GM21786 (cell line): ENCODE data around the gene R3HDM2.
"Not testable (repeated sequence)": the region's sequence is repeated elsewhere in the genome, so short reads cannot be mapped to it uniquely, and the experiment has no call there.

Experiments
- ATAC-seq: cut with Tn5 transposase; IDR thresholded peaks from one replicate; pipeline ENCODE4 v1.9.1; 2021; ENCODE audit not compliant: unreplicated experiment

Gene R3HDM2

DNA sequence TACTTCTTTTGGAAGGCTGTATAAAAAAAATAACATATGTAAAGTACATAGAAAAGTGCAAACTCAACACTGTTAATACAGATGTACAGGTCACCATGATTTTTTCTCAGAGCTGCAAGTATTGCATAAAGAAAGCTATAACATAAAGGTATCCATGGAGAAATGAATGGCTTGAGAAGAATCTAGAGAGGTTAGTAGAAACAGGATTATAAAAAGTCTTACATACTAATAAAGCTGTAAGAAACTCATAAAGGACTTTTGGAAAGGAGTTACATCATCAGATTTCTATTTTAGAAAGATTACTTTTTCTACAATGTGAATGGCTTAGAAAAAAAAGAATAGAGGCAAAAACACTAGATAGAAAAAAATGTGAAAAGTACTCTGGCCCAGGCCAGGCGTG is 46.4 kb downstream of the R3HDM2 start:
- no peak for ATAC-seq

DNA sequence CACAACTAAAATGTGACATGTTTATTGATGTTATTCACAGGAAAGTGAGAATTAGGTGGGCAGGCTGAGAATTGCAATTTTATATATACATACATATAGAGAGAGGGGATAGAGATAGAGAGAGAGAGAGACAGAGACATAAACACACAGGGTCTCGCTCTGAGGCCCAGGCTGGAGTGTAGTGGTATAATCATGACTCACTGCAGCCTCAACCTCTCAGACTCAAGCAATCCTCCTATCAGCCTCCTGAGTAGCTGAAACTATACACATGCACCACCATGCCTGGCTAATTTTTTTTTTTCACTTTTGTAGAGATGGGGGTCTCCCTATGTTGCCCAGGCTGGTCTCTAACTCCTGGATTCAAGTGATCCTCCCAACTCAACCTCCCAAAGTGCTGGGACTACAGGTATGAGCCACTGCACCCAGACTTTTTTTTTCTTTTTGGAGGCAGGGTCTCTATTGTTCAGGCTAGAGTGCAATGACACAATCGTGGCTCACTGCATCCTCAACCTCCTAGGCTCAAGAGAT is 49.1 kb downstream of the R3HDM2 start:
- ATAC-seq = no peak

DNA sequence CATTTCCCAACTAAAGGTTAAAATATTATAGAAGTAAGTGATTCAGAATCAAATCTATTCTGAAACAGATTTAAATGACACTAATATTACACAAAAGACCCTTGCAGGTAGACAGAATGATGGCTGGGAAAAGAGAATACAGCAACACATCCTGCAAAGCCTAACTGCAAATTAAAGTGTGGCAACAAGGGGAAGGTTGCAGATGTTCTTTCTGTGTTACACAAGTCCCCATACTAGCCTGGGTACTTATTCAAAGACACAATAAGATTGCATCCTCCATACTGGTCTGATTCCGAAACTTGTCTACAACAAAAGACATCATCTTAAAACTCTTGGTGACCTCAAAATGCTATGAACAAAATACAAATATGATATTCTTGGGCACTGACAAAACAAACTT is 50.5 kb downstream of the R3HDM2 start:
- ATAC-seq = no peak

DNA sequence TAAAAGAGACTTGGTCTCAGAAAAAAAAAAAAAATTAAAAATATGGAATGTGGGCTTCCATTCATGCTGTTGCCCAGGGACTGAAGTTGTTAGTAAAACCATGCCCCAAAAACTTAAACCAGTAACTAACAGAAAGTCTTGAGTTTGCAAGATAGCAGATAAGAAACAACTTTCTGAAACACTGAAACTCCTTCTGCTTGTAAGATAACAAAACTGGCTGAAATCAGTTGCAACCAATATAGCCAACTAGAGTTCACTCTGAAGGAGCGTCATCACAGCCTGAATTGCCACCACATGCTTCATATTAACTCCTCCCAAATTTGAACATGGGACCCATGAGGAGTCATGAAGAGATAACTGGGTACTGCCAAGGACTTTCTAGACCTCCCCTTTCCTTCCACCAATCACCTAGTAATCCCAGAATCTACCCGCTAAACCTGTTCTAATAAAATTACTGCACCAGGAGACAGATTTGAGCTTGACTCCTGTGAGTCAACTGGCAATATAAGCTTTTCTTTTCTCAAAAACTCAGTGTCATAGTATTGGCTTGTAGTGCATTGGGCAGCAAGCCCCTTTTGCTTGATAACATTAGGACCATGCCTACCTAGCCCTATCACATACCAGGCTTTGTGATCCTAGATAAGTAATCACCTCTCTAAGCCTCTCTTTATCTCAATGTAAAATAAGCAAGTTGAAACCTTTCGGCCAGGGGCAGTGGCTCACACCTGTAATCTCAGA is 53.6 kb downstream of the R3HDM2 start:
- ATAC-seq = no peak

DNA sequence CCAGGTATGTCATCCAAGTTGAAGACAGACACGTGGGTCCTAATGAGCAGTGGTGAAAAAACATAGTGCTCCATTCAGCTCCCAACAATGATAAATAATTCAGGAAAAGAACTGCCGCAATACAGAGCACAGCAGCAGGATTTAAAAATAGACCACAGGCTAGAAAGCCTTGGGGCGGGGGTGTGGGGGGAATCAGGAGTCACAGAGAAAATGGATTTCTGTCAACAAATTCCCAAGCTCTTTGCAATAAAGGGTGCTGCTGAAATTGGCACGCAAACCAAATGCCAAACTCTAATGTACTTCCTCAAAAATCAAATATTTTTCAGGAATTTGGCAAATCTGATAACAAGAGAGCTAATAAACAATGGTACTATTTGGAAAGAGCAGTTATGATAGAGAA is 58.6 kb downstream of the R3HDM2 start:
- ATAC-seq = no peak

DNA sequence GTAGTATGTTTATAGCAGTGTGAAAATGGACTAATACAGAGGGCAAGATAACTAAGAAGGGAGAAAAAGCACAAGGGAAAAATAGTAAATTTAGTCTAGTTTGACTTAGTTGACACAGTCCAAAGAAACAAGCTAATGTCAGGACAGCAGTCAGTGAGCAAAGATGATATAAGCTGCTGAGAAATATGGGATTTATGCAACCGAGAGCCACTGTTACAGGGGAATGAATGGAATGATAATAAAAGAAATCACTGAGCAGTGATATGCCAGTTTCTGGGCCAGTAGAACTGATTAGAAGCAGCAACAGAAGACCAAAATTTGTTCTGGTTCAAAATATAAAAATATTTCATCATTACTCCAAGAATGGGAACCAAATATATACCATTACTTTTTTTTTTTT is 60.1 kb downstream of the R3HDM2 start:
- ATAC-seq = no peak

DNA sequence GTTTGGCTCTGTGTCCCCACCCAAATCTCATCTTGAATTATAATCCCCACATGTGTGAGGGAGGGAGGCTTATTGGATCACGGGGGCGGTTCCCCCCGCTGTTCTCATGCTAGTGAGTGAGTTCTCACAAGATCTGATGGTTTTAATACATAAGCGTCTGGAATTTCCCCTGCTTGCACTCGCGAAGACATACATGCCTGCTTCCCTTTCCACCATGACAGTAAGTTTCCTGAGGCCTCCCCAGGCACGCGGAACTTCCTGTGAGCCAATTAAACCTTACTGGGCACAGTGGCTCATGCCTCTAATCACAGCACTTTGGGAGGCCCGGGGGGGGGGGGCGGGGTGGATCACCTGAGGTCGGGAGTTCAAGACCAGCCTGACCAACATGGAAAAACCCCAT is 60.8 kb downstream of the R3HDM2 start:
- no peak for ATAC-seq

DNA sequence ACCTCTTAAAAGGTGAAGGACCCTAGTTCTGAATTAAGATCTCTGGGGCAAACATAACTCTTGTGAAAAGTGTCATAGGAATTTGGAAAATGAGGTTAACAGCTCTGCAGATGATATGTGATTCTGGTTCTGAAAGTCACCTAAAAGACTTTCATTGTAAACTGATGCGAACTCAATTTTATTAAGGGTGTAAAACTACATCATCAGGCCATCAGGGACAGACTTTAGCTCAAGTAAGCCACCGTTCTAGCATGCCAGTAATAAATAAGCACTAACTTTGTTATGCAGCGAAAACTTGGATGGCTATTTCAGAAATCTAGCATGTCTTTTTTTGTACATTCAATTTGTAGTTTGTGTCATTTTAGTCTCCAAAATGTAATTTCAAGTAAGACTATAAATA is 61.6 kb downstream of the R3HDM2 start:
- no peak for ATAC-seq

DNA sequence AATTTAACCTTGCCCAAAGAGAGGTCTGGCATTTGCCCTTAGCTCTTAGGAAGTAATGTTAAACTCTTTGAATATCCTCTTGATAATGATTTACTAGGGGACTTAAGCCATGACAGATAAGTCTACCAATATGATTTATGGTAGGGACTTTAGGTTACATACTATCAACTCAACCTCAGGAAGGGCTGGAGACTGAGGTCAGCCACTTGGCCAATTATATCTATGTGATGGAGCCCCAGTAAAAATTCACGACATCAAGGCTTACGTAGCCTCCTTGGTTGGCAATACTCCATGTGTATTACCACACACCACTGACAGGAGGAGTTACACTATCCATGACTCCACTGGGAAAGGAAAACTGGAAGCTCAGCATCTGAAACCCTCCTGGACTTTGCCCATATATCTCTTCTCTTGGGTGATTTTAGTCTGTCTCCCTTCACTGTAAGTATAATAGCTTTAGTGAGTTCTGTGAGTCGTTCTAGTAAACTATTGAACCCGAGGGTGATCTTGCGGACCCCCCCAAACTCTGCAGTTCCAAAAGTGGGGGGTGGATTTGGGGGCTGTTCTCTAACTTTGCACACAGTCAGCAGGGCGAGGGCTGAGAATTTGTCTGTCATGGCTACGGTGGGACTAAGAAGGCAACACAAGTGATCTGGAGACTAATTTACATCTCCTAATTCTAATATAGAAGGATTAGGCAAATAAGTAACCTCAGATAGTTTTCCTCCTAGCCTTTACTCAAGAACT is 62.3 kb downstream of the R3HDM2 start:
- ATAC-seq = no peak

DNA sequence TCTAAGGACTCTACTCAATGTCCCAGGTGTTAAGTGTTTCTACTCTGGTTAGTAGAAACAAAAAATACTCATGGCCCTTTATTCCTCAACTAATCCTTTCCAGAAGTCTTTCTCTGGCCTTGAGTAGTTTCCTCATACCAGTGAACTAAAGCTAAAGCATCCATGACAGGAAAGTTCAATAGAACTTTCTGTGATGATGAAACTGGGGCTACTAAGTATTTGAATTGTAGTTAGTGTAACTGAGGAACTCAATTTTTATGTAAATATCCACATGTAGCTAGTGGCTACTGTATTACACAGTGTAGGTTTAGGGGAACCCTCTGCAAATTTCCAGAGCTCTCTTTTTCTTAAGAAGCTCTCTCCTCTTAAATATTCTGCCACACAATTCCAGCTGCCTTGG is 63.7 kb downstream of the R3HDM2 start:
- no peak for ATAC-seq

DNA sequence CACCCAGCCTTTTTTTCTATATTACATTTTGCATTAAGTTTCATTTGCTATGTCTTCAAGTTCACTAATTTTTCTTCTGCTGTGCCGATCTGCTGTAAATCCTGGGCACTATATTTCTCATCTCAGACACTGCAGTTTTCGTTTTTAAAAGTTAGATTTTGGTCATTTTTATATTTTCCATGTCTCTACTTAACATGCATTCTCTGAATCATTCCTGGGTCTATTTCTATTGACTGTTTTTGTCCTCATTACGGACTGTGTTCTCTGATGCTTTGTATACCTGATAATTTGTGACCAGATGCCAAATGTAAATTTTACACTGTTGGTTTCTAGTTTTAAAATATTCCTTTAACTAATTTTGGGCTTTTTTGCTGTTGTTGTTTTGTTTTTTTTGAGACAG is 64.5 kb downstream of the R3HDM2 start:
- no peak for ATAC-seq

DNA sequence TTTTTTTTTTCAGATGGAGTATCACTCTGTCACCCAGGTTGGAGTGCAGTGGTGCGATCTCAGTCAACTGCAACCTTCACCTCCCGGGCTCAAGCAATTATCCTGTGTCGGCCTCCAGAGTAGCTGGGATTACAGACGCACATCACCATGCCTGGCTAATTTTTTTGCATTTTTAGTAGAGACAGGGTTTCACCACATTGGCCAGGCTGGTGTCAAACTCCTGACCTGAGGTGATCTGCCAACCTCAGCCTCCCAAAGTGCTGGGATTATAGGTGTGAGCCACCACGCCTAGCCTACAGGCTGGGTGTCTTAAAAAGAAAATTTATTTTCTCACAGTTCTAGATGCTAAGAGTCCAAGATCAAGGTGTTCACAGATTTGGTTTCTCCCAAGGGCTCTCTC is 66.7 kb downstream of the R3HDM2 start:
- ATAC-seq = not testable (repeated sequence)

DNA sequence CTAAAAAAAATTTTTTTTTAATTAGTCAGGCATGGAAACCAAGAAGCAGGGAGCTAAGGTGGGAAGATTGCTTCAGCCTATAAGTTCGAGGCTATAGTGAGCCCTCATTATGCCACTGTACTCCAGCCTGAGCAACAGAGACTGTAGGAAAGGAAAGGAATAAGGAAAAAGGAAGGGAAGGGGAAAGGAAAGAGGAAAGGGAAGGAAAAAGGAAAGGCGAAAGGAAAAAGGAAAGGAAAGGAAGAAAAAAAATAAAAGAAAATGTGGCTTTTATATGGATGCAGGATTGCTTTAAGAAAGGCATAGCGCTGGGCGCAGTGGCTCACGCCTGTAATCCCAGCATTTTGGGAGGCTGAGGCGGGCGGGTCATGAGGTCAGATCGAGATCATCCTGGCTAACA is 70.4 kb downstream of the R3HDM2 start:
- ATAC-seq = no peak

DNA sequence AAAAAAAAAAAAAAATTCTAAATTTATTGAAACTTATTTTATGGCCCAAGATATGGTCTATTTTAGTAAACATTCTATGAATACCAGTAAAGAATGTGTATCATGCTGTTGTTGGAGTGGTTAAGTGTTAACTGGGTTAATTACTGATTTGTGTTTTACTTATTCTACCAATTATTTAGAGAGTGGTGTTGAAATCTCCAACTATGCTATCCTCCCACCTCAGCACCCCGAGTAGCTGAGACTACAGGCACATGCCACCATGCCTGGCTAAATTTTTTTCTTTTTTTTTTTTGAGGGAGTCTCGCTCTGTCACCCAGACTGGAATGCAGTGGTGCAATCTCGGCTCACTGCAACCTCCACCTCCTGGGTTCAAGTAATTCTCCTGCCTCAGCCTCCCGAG is 72.2 kb downstream of the R3HDM2 start:
- no peak for ATAC-seq

DNA sequence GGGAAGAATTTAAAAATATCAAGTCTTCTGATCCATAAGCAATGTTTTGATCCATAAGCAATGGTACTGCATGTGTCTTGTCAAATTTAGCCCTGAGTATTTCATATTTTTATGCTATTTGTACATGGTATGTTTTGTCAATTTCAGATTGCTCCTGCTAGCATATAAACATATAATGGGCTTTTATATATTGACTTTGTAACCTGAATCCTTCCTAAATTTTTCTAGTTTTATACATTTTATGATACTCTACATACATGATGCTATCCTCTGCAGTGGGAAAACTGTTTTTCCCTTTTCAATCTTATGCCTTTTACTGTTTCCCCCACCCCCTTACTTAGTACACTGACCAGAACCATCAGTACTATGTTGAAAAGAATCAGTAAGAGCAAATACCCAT is 75.1 kb downstream of the R3HDM2 start:
- ATAC-seq = no peak

DNA sequence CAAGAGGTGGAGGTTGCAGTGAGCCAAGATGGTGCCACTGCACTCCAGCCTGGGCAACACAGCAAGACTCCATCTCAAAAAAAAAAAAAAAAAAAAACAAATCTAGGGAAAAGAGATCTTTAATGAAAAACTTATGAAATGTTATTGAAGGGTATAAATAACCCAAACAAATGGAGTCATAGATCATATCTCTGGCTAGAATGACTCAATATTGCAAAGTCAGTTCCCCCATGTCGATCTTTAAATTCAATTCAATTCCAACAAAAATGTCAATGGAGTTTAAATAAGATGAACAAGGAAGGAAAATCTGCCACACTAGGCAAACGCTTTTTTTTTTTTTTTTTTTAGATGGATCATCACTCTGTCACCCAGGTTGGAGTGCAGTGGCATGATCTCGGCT is 78.7 kb downstream of the R3HDM2 start:
- ATAC-seq = no peak

DNA sequence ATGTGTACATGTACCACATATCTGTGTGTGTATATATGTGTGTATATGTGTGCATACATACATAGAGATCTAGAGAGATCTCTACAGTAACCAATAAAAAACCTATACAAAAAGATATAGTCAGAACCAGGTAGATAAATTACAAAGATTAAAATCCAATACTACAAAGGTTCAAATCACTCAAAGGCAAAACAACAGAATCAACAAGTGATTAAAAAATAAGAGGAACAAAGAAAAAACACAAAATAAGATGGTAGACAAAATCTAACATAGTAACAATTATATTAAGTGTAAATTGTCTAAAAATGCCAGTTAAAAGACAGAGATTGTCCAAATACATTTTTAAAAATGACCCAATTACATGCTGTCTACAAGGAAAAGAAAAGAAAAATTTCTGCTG is 83.6 kb downstream of the R3HDM2 start:
- ATAC-seq = no peak

DNA sequence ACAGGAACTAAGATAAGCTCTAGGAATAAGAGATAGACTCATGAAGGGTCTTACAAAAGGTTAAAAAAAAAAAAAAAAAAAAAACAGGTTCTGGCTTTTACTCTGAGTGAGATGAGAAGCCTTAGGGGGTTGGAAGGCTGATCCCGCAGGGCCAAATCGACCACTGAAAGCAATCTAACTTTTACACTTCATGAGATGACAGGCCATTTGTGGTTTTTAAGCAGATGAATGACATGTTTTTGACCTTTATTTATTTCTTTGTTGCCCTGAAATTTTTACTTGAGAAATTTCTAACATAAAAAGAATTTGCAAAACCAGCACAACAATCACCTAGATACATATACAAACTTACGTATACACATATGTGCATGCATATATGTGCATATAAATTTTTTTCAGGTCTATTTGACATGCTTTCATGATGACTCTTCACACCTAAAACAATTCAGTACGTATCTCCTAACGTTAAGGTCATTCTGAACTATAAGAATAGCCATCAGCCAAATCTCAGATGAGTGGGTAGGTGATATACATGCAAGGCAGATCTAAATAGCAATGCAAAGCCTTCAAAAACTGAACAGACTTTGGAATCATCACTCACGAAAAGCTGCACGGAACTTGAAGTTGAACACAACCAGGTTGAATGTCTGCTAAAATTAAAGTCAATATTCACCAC is 87.0 kb downstream of the R3HDM2 start:
- ATAC-seq = no peak

DNA sequence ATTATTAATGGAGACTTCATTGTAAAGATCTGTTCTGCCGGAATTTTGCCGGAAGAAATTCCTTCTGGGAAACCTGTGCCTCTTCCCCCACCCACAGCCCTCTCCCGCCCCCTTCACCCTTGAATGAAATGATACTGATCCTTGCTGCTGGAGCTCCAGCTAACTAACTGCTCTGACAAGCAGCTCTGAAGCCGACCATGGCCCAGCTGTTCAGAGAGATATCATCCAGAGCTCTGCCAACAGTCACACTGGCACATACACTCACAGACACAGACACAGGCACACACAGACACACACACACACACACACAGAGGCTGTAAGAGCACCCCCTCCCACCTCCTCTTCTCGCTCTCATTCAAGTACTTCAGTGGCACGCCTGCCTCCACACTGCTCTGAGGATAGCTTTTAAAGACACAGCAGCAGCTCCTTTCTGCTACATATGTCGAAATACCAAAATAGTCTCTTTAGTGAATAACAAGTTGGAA is 88.6 kb downstream of the R3HDM2 start:
- ATAC-seq = no peak

DNA sequence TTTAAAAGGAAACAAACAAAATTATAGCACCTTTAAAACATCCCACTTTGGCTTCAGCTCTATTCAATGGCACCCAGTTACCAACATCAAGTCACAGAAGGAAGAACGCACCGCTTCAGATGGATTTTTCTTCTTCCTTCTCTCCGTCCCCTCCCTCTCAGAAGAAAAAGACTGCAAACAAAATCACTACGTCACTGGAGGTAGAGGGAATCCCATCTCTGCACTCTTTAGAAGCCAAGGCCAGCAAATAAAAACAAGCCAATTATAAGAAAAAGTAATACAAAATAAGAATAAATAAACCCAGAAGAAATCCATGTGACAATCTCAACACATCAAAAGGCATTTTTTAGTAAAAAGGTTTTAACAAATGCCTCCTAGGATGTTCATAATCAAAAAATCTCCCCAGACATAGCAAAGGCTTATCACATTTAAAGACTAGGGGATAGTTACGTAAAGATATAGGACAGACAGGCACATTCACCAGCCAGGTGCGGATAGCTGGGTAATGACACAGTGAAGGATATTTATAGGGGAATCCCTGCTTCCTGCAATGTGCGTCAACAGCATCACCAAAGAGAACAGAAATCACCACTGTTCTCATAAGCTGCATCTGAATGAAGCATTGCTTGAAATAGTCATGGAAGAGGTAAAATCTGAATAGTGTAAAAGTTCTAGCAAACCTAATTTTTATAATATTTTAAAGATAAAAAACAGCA is 89.4 kb downstream of the R3HDM2 start:
- ATAC-seq = no peak

DNA sequence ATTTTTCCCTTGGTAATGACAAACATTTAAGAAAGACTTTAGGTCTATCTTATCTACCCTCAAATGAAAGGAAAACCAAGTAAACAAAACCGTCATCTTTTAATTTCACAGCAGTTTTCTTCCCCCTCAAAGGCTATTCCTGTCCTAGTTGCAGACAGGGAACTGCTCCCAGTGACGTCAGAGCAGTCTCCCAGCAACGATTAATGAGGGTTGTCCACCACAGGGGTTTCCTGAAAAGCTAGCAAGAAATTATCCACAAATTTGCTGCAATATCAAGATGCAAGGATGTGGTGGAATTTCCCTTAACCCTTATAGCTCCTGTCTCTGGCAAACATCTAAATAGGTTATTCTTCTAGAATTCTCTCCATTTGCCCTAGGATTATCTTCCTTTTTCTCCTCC is 90.7 kb downstream of the R3HDM2 start:
- no peak for ATAC-seq
